Measurements from ENCODE around the gene PEAR1.

PEAR1 gene

DNA sequence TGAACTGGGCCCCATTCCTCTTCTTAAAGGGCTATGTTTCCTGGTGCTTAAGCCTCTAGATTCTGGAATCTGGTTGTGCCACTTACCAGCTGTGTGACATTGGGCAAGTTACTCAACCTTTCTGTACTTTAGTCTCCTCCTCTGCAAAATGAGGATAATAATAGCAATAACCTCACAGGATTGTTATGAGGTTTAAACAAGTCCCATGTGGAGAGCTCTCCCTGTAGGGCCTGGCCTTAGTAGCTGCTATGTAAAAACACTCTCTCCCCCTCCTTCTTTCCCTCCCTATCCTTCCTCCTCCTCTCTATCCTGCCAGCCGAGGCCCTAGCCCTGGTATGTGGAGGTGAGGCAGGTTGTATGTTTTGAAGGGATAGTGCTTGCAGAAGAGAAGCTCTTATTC is 8.2 kb upstream of the PEAR1 start:
- TF ChIP-seq, protein P1, sequence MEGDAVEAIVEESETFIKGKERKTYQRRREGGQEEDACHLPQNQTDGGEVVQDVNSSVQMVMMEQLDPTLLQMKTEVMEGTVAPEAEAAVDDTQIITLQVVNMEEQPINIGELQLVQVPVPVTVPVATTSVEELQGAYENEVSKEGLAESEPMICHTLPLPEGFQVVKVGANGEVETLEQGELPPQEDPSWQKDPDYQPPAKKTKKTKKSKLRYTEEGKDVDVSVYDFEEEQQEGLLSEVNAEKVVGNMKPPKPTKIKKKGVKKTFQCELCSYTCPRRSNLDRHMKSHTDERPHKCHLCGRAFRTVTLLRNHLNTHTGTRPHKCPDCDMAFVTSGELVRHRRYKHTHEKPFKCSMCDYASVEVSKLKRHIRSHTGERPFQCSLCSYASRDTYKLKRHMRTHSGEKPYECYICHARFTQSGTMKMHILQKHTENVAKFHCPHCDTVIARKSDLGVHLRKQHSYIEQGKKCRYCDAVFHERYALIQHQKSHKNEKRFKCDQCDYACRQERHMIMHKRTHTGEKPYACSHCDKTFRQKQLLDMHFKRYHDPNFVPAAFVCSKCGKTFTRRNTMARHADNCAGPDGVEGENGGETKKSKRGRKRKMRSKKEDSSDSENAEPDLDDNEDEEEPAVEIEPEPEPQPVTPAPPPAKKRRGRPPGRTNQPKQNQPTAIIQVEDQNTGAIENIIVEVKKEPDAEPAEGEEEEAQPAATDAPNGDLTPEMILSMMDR (IDR thresholded peaks at IDR 0.05; ENCODE audit: extremely low read depth, insufficient read depth, missing control alignments), result no peak
- no peak for DNase-seq (ENCODE audit: low spot score)
- in situ Hi-C loops (cut with MboI; ENCODE audit: low pct_unique_long_range_greater_than_20kb, low sequenced_read_pairs, unreplicated experiment), result no loop called here

DNA sequence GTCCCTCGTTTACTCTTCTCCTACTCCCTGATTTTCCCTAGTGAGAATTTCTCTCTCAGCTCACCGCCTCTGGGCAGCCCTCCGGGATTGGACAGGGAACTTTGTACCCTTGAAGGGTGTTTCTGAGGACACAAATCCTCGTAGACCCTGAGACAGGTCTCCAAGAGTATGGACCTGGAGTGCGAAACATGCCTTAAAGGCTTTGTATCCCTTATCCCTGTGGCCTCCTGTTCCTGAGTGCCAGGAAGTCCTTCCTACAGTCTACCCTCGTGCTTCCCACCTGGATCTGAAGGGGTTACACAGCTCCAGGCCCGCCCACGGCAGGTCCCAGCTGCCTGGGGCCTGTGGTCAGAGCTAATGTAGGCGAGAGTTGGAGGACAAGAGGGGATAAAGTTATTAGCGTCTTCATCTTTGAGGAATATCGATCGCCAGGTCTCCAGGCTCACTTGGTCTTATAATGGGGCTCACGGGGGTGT is 7.6 kb upstream of the PEAR1 start:
- DNase-seq (ENCODE audit: low spot score), result no peak
- in situ Hi-C loops (cut with MboI; ENCODE audit: low pct_unique_long_range_greater_than_20kb, low sequenced_read_pairs, unreplicated experiment), result no loop called here
- TF ChIP-seq, protein P1 (IDR thresholded peaks at IDR 0.05; ENCODE audit: extremely low read depth, insufficient read depth, missing control alignments), result no peak

DNA sequence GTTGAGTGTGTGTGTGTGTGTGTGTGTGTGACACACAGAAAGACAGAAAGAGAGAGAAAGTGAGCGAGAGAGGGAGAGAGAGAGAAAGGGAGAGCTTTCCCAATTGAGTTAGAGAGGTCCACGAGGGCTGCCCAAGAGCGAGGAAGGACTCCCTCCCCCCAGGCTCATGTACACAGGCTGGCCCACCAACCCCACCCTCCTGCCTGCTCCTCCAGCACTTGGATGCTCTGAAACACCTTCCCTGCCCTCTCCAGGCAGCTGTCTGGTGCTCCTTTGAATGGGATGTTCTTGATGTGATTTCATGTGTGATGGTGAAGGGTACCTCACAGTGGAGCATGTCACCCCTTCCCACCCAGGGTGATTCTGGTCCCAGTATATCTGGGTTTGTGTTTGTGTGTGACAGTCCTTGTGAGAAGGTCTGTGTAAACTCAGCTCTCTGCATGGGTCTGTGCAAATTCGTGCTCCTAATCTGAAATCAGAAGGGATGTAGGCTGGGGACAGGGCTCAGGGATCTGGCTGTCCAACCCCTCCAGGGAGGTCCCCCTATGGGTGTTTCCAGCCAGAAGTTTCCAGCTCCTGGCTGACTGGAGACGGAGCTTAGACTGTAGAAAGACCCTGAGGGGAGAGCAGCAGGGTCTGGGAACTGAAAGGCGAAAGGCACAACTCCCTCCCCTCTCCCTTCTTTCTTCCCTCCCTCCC is 6.8 kb upstream of the PEAR1 start:
- TF ChIP-seq, protein P1 (IDR thresholded peaks at IDR 0.05; ENCODE audit: extremely low read depth, insufficient read depth, missing control alignments), result no peak
- in situ Hi-C loops (cut with MboI; ENCODE audit: low pct_unique_long_range_greater_than_20kb, low sequenced_read_pairs, unreplicated experiment), result no loop called here
- DNase-seq (ENCODE audit: low spot score), result no peak

DNA sequence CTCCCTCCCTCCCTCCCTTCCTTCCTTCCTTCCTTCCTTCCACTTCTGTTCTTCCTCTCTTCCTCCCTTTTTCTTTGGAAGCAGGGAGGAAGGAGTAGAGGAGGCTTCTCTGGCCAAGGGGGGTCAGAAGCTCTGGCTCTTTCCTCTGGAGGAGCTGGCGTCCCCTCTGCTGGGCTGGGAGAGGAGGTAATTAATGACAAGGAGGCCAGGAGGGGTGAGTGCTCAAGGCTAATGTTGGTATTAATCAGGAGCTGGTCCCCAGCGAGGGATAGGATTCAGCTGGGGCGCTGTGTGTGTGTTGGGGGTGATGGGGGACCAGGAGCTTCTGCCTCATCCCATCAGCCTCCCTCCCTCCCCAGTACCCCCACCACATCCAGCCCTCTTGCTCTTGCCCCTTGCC is 6.2 kb upstream of the PEAR1 start:
- TF ChIP-seq, protein P1 (IDR thresholded peaks at IDR 0.05; ENCODE audit: extremely low read depth, insufficient read depth, missing control alignments), result no peak
- in situ Hi-C loops (cut with MboI; ENCODE audit: low pct_unique_long_range_greater_than_20kb, low sequenced_read_pairs, unreplicated experiment), result no loop called here
- DNase-seq (ENCODE audit: low spot score), result no peak

DNA sequence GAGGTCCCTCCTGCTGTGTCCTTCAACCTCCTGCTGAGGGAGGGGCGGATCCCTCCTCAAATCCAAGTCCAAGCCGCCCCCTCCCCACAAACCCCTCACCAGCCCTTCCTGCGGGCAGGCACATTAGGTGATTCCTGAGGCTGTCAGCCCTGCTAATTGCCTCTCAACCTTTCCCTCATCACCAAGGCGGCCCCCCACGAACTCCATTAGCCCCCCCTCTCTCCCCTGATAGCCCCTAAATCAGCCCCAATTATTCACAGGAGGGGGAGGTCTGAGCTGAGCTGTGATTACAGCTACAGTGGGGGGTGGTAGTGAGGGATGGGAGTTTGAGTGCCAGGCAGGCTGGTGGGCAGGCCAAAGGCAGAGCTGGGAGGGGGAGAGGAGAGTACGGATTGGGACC is 5.8 kb upstream of the PEAR1 start:
- TF ChIP-seq, protein P1 (IDR thresholded peaks at IDR 0.05; ENCODE audit: extremely low read depth, insufficient read depth, missing control alignments), result no peak
- no peak for DNase-seq (ENCODE audit: low spot score)
- in situ Hi-C loops (cut with MboI; ENCODE audit: low pct_unique_long_range_greater_than_20kb, low sequenced_read_pairs, unreplicated experiment), result no loop called here

DNA sequence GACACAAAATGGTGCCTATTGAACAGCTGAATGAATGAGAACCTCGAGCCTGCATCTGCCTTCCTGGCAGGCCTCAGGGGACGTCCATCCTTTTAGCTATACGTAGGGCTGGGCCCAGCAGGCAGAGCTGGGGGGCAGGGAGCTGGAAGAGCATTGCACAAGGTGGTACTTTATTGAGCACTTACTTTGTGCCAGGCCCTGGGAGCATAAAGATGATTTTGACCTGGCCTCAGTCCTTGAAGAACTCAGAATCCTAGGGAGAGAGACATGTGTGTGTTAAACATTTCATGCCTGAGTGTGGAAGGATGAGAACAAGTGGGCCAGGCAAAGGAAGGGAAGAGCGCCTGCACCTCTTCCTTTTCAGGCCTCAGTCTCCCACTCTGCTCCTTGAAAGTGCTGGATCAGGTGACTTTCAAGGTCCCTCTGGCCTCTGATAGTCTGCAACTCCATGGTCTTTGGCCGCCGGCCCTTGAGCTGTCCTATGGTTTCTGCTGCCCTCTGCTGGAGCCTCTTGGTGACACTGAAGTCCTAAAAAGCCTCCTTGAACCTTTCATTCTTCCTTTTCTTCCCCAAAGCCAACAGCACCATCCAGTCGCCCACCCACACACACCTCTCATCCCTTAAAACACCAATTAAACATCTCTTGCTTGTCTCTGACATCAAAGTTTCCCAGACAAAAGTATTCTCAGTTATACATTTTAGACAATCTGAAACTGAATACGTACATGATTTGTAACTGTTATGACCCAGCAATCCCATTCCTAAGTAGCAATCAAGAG is 3.5 kb upstream of the PEAR1 start:
- in situ Hi-C loops (cut with MboI; ENCODE audit: low pct_unique_long_range_greater_than_20kb, low sequenced_read_pairs, unreplicated experiment), result no loop called here
- DNase-seq (ENCODE audit: low spot score), result peak; percentile 85
- TF ChIP-seq, protein P1 (IDR thresholded peaks at IDR 0.05; ENCODE audit: extremely low read depth, insufficient read depth, missing control alignments), result peak; percentile 82
